A549 (cell line): ENCODE measurements around the gene TMEM138. TPM values are rescaled to one million over a fixed set of nuclear protein-coding genes. Genes with fewer than 3 reads are reported as not detected.
A peak's percentile ranks its signal among the peaks of the same experiment; 100 is the strongest.

ENCODE experiments used
- ATAC-seq, 2 experiments: fragments of 200-7000 bp in 1 of 2; fragments of >200 bp in 1 of 2; cut with Nextera tagmentation in 1 of 2; cut with Tn5 transposase in 1 of 2; 3 replicates each; pipeline versions ENCODE4 v1.8.0 to v1.9.1; 2018 to 2020; ENCODE audit warnings: mild to moderate bottlenecking in 1 of 2, moderate library complexity in 1 of 2
- CTCF ChIA-PET: fragments of 300-600 bp; sonication (Branson Sonifier 250); formaldehyde crosslinking; extraction: SDS; loops from one replicate; lab custom pipeline; 2021; ENCODE audit warnings: antibody characterized with exemption, inconsistent platforms; lab: Yijun Ruan, JAX
- POLR2A ChIA-PET: fragments of 350-600 bp; formaldehyde crosslinking; extraction: SDS; loops from one replicate; lab custom pipeline; 2021; ENCODE audit warnings: antibody characterized with exemption, inconsistent platforms; lab: Yijun Ruan, JAX
- DNase-seq, 2 experiments: peaks; one replicate each; pipeline versions ENCODE4 v3.0.0 to v3.0.0-alpha.2; 2011 to 2016; ENCODE audit warnings: low read depth in 1 of 2, low spot score in 1 of 2
- FAIRE-seq: peaks from 2 replicates; lab custom pipeline; 2011; peaks lifted over from hg19 to GRCh38; lab: Jason Lieb, UNC
- H3K27ac ChIP-seq, 2 experiments: fragments of >200 bp; sonication (Bioruptor Twin); formaldehyde crosslinking; 3 replicates each; pipeline ENCODE4 v1.5.1; 2016 to 2017
- H3K4me1 ChIP-seq: fragments of >200 bp; sonication (Bioruptor Twin); formaldehyde crosslinking; 3 replicates; pipeline ENCODE4 v1.6.1; 2016
- H3K4me2 ChIP-seq: fragments of >200 bp; sonication (Bioruptor Twin); formaldehyde crosslinking; 3 replicates; pipeline ENCODE4 v1.6.1; 2016
- H3K4me3 ChIP-seq: fragments of >200 bp; sonication (Bioruptor Twin); formaldehyde crosslinking; 3 replicates; pipeline ENCODE4 v1.5.1; 2016
- H3K9me3 ChIP-seq: fragments of >200 bp; sonication (Bioruptor Twin); formaldehyde crosslinking; 3 replicates; pipeline ENCODE4 v1.6.1; 2016
- EHMT2 ChIP-seq: fragments of 200-600 bp; sonication (generic); IDR thresholded peaks from 2 replicates; pipeline ENCODE4 v1.6.1; 2016; ENCODE audit warnings: antibody characterized with exemption, low read depth, mild to moderate bottlenecking, moderate library complexity
- ESRRA ChIP-seq: fragments of 150-350 bp; IDR thresholded peaks from 2 replicates; pipeline ENCODE4 v1.6.1; 2014; ENCODE audit warnings: mild to moderate bottlenecking, low read length, borderline replicate concordance
- FOSB ChIP-seq: fragments of 250-450 bp; sonication (Bioruptor Pico); IDR thresholded peaks from 2 replicates; pipeline ENCODE4 v1.5.0; 2020; ENCODE audit warnings: mild to moderate bottlenecking, moderate library complexity
- FOXS1 ChIP-seq: fragments of 250-450 bp; sonication (Bioruptor Pico); IDR thresholded peaks from 2 replicates; pipeline ENCODE4 v1.5.0; 2020; ENCODE audit warnings: mild to moderate bottlenecking, moderate library complexity
- HDAC2 ChIP-seq: fragments of 200-600 bp; sonication (generic); IDR thresholded peaks from 2 replicates; pipeline ENCODE4 v1.6.1; 2016
- JUN ChIP-seq, 2 experiments: fragments of >200 bp; sonication (Bioruptor Twin); formaldehyde crosslinking; IDR thresholded peaks; 2 replicates in 1 of 2; 3 replicates in 1 of 2; pipeline ENCODE4 v1.6.1; 2016 to 2017
- MAFK ChIP-seq: fragments of 450-650 bp; IDR thresholded peaks from 2 replicates; pipeline ENCODE4 v1.6.1; 2014; ENCODE audit not compliant: partially characterized antibody
- NR3C1 ChIP-seq: fragments of >200 bp; sonication (Bioruptor Twin); formaldehyde crosslinking; IDR thresholded peaks from 3 replicates; pipeline ENCODE4 v1.6.1; 2017
- POLR2A ChIP-seq: IDR thresholded peaks from 2 replicates; pipeline ENCODE4 v1.6.1; 2012; ENCODE audit warnings: mild to moderate bottlenecking, low read length
- USF2 ChIP-seq: fragments of 450-650 bp; IDR thresholded peaks from 2 replicates; pipeline ENCODE4 v1.6.1; 2014; ENCODE audit warnings: antibody characterized with exemption
- ZFP36 ChIP-seq: fragments of 450-650 bp; IDR thresholded peaks from 2 replicates; pipeline ENCODE4 v1.6.1; 2014; ENCODE audit warnings: borderline replicate concordance; ENCODE audit not compliant: partially characterized antibody
- WGBS: methylation state at CpG from one replicate; pipeline ENCODE4 v1.1.6; 2017; ENCODE audit errors: missing lambda C conversion rate; 5-methylcytosine and 5-hydroxymethylcytosine counted together
- polyA plus RNA-seq, 4 experiments: library from polyadenylated mRNA; depleted of rRNA in 3 of 4; stranded (reverse); fragments of >200 nt; fragmentation: RNase III in 1 of 4; extraction: RNeasy Plus Mini Kit Qiagen cat#74134 plus additional on column Dnase treatment in 1 of 4; gene quantifications; 2 replicates in 3 of 4; 3 replicates in 1 of 4; pipeline ENCODE4 v1.2.3, GENCODE V29; 2011 to 2017

The TMEM138 gene
- polyA plus RNA-seq, 2 of the 4 experiments (the other 2 are of a cell fraction): 80.3 to 143 TPM

- TF ChIP-seq ESRRA: no peak
- no peak for TF ChIP-seq USF2
- TF ChIP-seq, all 56 proteins: peak for 0
These were observed 7.5 kb downstream of the TMEM138 start (continued) for GRCh38 chr11:61369372-61370348.

- ATAC-seq (no peak; a peak in 2 of 6 replicates), DNase-seq (no peak), FAIRE-seq (no peak)
- POLR2A ChIA-PET: interaction anchor here (2.2 kb wide), 1 partner anchor 8 kb away, joined by 20 read pairs; the partner anchor contains the start of genes CYB561A3 and TMEM138
- Histone ChIP-seq H3K4me2 (no peak overlapping the region), H3K4me3 (no peak overlapping the region), H3K4me1 (no peaks in the 10 kb centered on the region), H3K27ac (no peak overlapping the region), H3K9me3 (0 out of 3 replicates have a peak, but pooled peaks cover 2% of the 10 kb centered on the region)
- no peak for TF ChIP-seq USF2
- 92% methylated on average over 8 of the region's 8 CpGs for WGBS
- CTCF ChIA-PET: interaction anchor here (1.7 to 33.1 kb wide), 3 partner anchors 16 to 32 kb away, joined by 5 to 521 read pairs (median 368); partner anchors contain the start of genes DDB1, TKFC and TMEM216
These were observed 8.3 kb downstream of the TMEM138 start for GRCh38 chr11:61370349-61371005.

GRCh38 chr11:61372659-61373420 lies 10.7 kb downstream of the TMEM138 start:
- Histone ChIP-seq H3K4me3 (no peak overlapping the region), H3K9me3 (0 out of 3 replicates have a peak, but pooled peaks cover 2% of the 10 kb centered on the region), H3K4me2 (no peak overlapping the region), H3K4me1 (peaks cover 3% of the 10 kb centered on the region), H3K27ac (no peak overlapping the region)
- WGBS: 94% methylated on average over 8 of the region's 8 CpGs
- POLR2A ChIA-PET: interaction anchor here (0.6 kb wide), 1 partner anchor 11 kb away, joined by 5 read pairs; the partner anchor contains the start of genes CYB561A3 and TMEM138
- CTCF ChIA-PET: interaction anchor here (15.0 to 33.1 kb wide), 3 partner anchors 13 to 35 kb away, joined by 368 to 552 read pairs (median 521); partner anchors contain the start of genes DDB1, TKFC and TMEM216
- TF ChIP-seq ZFP36 (peak; percentile 84), EHMT2 (no peak)
- no peak for FAIRE-seq
- no peak for DNase-seq
- no peak for ATAC-seq

- FAIRE-seq: no peak
- Histone ChIP-seq H3K4me3 (no peak overlapping the region), H3K4me2 (no peak overlapping the region), H3K9me3 (0 out of 3 replicates have a peak, but pooled peaks cover 2% of the 10 kb centered on the region), H3K4me1 (peaks cover 20% of the 10 kb centered on the region)
- DNase-seq: no peak
- no peak for ATAC-seq
- 90% methylated on average over 6 of the region's 6 CpGs for WGBS
- POLR2A ChIA-PET: interaction anchor here (1.8 to 4.0 kb wide), 2 partner anchors 9 to 14 kb away, joined by 13 to 22 read pairs; partner anchors contain the start of genes CYB561A3 and TMEM138
- TF ChIP-seq POLR2A: no peak
- TF ChIP-seq FOXS1 (CRISPR knock-in tag): no peak
- TF ChIP-seq NR3C1: no peak
- no peak for TF ChIP-seq MAFK
- TF ChIP-seq FOSB: no peak
- no peak for TF ChIP-seq USF2
- TF ChIP-seq HDAC2: no peak
- no peak for TF ChIP-seq JUN (IDR thresholded peaks at IDR 0.05)
- TF ChIP-seq, all 56 proteins: peak for 0
- no peak overlapping the region for H3K27ac ChIP-seq
- CTCF ChIA-PET: interaction anchor here (15.0 to 33.1 kb wide), 2 partner anchors 10 to 38 kb away, joined by 521 to 552 read pairs; partner anchors contain the start of genes DDB1, TKFC and TMEM216
These were observed 13.6 kb downstream of the TMEM138 start for GRCh38 chr11:61375761-61376108.
